H1 (cell line): ENCODE results near the gene DIPK1B. TPM values are rescaled to one million over a fixed set of nuclear protein-coding genes. Genes with fewer than 3 reads are reported as not detected.

Experiments used
- KDM5A ChIP-seq: fragments of 200-600 bp; IDR thresholded peaks from 2 replicates; pipeline ENCODE4 v1.7.1; 2012; ENCODE audit warnings: mild to moderate bottlenecking, low read length, inconsistent platforms, mixed read lengths
- MAFK ChIP-seq: IDR thresholded peaks from 2 replicates; pipeline ENCODE4 v1.6.1; 2012; ENCODE audit warnings: low read depth, mild to moderate bottlenecking, improper control_type of control experiment, low read length
- RAD21 ChIP-seq, 2 experiments: IDR thresholded peaks in 1 of 2; conservative IDR thresholded peaks in 1 of 2; 2 replicates each; pipeline ENCODE4 v1.6.1; 2011; ENCODE audit warnings: low read depth in 2 of 2, low read length in 2 of 2, improper control_type of control experiment in 1 of 2, inconsistent platforms in 1 of 2, mild to moderate bottlenecking in 1 of 2, moderate library complexity in 1 of 2
- SP2 ChIP-seq: IDR thresholded peaks from 2 replicates; pipeline ENCODE4 v1.6.1; 2012; ENCODE audit warnings: mild to moderate bottlenecking, low read length, inconsistent platforms
- TAF1 ChIP-seq: IDR thresholded peaks from 2 replicates; pipeline ENCODE4 v1.6.1; 2011; ENCODE audit warnings: mild to moderate bottlenecking, low read depth, low read length
- TBP ChIP-seq: IDR thresholded peaks from 2 replicates; pipeline ENCODE4 v1.6.1; 2011; ENCODE audit warnings: low read depth, low read length, improper control_type of control experiment
- YY1 ChIP-seq: IDR thresholded peaks from 2 replicates; pipeline ENCODE4 v1.6.1; 2011; ENCODE audit warnings: low read depth, mild to moderate bottlenecking, low read length
- polyA plus RNA-seq, 7 experiments: library from polyadenylated mRNA; depleted of rRNA in 3 of 7; stranded (reverse) in 5 of 7; unstranded in 2 of 7; fragments of >200 nt in 5 of 7; fragments of 200-250 nt in 2 of 7; gene quantifications; 1 replicate in 5 of 7; 2 replicates in 1 of 7; 4 replicates in 1 of 7; pipeline versions ENCODE4 v1.2.1 to v1.2.3, GENCODE V29; 2011 to 2013; ENCODE audit warnings: missing spikeins in 2 of 7, mixed read lengths in 2 of 7
- total RNA-seq: library from RNA; stranded (reverse); fragmentation: NEBNext Ultra II Directional; extraction: Animal tissue kit (Norgen Biotek cat#: 25700); gene quantifications from 2 replicates; pipeline ENCODE4 v1.2.1, GENCODE V29; 2021
- TF ChIP-seq, protein P1 (sequence below): fragments of 300-600 bp; sonication (generic); IDR thresholded peaks from 2 replicates; pipeline ENCODE4 v1.7.1; 2012; ENCODE audit warnings: low read length, moderate library complexity, mild to moderate bottlenecking, inconsistent platforms; ENCODE audit not compliant: insufficient replicate concordance
- TF ChIP-seq, protein P2 (sequence below), 3 experiments: IDR thresholded peaks; 1 replicate in 2 of 3; 2 replicates in 1 of 3; pipeline versions ENCODE4 v1.5.1 to v1.6.1; 2011; ENCODE audit warnings: low read length in 3 of 3, mild to moderate bottlenecking in 3 of 3, inconsistent platforms in 2 of 3, low read depth in 1 of 3, moderate library complexity in 1 of 3; ENCODE audit not compliant: insufficient read depth in 1 of 3; ENCODE audit errors: control extremely low read depth in 1 of 3

DIPK1B gene
- total and polyA plus RNA-seq, 2 of the 8 experiments (the other 6 are each of a cell fraction or from before 2014, with no cell fraction given), result 32.3 to 64.8 TPM

DNA sequence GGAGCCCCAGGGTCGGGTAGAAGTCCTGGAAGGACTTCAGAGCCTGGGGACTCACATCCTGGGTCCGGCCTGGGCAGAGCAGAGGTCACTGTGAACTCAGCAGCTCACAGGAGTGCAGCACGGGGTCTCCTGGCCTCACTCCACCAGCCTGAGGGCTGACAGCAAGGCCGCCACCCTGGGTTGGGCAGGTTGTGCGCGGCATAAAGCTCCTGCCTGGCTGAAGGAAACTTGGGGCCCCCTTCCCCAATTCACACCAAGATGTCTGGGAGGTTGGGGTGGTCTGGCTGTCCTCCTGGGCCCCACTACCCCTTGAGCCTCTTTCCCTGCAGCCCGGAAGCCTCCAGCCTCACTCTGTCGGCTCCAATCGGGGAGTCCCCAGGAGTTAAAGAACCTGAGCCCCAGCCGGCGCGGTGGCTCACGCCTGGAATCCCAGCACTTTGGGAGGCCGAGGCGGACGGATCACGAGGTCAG is 49.9 kb downstream of the DIPK1B start (continued):
- TF ChIP-seq, protein P1, sequence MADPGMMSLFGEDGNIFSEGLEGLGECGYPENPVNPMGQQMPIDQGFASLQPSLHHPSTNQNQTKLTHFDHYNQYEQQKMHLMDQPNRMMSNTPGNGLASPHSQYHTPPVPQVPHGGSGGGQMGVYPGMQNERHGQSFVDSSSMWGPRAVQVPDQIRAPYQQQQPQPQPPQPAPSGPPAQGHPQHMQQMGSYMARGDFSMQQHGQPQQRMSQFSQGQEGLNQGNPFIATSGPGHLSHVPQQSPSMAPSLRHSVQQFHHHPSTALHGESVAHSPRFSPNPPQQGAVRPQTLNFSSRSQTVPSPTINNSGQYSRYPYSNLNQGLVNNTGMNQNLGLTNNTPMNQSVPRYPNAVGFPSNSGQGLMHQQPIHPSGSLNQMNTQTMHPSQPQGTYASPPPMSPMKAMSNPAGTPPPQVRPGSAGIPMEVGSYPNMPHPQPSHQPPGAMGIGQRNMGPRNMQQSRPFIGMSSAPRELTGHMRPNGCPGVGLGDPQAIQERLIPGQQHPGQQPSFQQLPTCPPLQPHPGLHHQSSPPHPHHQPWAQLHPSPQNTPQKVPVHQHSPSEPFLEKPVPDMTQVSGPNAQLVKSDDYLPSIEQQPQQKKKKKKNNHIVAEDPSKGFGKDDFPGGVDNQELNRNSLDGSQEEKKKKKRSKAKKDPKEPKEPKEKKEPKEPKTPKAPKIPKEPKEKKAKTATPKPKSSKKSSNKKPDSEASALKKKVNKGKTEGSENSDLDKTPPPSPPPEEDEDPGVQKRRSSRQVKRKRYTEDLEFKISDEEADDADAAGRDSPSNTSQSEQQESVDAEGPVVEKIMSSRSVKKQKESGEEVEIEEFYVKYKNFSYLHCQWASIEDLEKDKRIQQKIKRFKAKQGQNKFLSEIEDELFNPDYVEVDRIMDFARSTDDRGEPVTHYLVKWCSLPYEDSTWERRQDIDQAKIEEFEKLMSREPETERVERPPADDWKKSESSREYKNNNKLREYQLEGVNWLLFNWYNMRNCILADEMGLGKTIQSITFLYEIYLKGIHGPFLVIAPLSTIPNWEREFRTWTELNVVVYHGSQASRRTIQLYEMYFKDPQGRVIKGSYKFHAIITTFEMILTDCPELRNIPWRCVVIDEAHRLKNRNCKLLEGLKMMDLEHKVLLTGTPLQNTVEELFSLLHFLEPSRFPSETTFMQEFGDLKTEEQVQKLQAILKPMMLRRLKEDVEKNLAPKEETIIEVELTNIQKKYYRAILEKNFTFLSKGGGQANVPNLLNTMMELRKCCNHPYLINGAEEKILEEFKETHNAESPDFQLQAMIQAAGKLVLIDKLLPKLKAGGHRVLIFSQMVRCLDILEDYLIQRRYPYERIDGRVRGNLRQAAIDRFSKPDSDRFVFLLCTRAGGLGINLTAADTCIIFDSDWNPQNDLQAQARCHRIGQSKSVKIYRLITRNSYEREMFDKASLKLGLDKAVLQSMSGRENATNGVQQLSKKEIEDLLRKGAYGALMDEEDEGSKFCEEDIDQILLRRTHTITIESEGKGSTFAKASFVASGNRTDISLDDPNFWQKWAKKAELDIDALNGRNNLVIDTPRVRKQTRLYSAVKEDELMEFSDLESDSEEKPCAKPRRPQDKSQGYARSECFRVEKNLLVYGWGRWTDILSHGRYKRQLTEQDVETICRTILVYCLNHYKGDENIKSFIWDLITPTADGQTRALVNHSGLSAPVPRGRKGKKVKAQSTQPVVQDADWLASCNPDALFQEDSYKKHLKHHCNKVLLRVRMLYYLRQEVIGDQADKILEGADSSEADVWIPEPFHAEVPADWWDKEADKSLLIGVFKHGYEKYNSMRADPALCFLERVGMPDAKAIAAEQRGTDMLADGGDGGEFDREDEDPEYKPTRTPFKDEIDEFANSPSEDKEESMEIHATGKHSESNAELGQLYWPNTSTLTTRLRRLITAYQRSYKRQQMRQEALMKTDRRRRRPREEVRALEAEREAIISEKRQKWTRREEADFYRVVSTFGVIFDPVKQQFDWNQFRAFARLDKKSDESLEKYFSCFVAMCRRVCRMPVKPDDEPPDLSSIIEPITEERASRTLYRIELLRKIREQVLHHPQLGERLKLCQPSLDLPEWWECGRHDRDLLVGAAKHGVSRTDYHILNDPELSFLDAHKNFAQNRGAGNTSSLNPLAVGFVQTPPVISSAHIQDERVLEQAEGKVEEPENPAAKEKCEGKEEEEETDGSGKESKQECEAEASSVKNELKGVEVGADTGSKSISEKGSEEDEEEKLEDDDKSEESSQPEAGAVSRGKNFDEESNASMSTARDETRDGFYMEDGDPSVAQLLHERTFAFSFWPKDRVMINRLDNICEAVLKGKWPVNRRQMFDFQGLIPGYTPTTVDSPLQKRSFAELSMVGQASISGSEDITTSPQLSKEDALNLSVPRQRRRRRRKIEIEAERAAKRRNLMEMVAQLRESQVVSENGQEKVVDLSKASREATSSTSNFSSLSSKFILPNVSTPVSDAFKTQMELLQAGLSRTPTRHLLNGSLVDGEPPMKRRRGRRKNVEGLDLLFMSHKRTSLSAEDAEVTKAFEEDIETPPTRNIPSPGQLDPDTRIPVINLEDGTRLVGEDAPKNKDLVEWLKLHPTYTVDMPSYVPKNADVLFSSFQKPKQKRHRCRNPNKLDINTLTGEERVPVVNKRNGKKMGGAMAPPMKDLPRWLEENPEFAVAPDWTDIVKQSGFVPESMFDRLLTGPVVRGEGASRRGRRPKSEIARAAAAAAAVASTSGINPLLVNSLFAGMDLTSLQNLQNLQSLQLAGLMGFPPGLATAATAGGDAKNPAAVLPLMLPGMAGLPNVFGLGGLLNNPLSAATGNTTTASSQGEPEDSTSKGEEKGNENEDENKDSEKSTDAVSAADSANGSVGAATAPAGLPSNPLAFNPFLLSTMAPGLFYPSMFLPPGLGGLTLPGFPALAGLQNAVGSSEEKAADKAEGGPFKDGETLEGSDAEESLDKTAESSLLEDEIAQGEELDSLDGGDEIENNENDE, result no peak
- TF ChIP-seq RAD21 (IDR thresholded peaks at IDR 0.05 in 1 of 2, conservative IDR thresholded peaks at IDR 0.05 in 1 of 2; ENCODE audit: low read depth in 2 of 2, low read length in 2 of 2) (no peak), TAF1 (no peak), MAFK (no peak), TBP (no peak), KDM5A (no peak), SP2 (no peak), YY1 (no peak)
- TF ChIP-seq, protein P2, sequence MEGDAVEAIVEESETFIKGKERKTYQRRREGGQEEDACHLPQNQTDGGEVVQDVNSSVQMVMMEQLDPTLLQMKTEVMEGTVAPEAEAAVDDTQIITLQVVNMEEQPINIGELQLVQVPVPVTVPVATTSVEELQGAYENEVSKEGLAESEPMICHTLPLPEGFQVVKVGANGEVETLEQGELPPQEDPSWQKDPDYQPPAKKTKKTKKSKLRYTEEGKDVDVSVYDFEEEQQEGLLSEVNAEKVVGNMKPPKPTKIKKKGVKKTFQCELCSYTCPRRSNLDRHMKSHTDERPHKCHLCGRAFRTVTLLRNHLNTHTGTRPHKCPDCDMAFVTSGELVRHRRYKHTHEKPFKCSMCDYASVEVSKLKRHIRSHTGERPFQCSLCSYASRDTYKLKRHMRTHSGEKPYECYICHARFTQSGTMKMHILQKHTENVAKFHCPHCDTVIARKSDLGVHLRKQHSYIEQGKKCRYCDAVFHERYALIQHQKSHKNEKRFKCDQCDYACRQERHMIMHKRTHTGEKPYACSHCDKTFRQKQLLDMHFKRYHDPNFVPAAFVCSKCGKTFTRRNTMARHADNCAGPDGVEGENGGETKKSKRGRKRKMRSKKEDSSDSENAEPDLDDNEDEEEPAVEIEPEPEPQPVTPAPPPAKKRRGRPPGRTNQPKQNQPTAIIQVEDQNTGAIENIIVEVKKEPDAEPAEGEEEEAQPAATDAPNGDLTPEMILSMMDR (IDR thresholded peaks at IDR 0.05; ENCODE audit: control extremely low read depth in 1 of 3, insufficient read depth in 1 of 3, low read depth in 1 of 3, low read length in 3 of 3), result no peak
